GM12878 (cell line): ENCODE data around the gene SORBS2. TPM values are rescaled to one million over a fixed set of nuclear protein-coding genes. Genes with fewer than 3 reads are reported as not detected.

Experiments
- ATAC-seq: fragments of 200-7000 bp; cut with Tn5 transposase; 3 replicates; pipeline ENCODE4 v1.9.1; 2020; ENCODE audit warnings: mild to moderate bottlenecking, moderate library complexity
- BruUV-seq: library from RNA; stranded (reverse); fragments of 400-500 nt; replicated peaks from 2 replicates; lab custom pipeline; 2021; lab: Mats Ljungman, UMichigan
- CTCF ChIA-PET: fragments of 300-600 bp; sonication (Branson Sonifier 250); formaldehyde crosslinking; extraction: SDS; loops from one replicate; lab custom pipeline; 2021; ENCODE audit warnings: inconsistent platforms; lab: Yijun Ruan, JAX
- POLR2A ChIA-PET: fragments of 350-600 bp; formaldehyde crosslinking; extraction: SDS; loops from one replicate; lab custom pipeline; 2021; ENCODE audit warnings: inconsistent platforms; lab: Charles Lee
- RAD21 ChIA-PET: fragments of 300-600 bp; sonication (Branson Sonifier 250); formaldehyde crosslinking; loops from one replicate; lab custom pipeline; 2023; ENCODE audit warnings: antibody characterized with exemption; ENCODE audit not compliant: unreplicated experiment; lab: Charles Lee
- SMC1A ChIA-PET: fragments of 300-600 bp; sonication (Branson Sonifier 250); formaldehyde crosslinking; loops from one replicate; lab custom pipeline; 2023; ENCODE audit not compliant: unreplicated experiment, uncharacterized antibody; lab: Charles Lee
- DNase-seq: peaks from one replicate; pipeline ENCODE4 v3.0.0-alpha.2; 2011; ENCODE audit warnings: low read depth, low spot score
- FAIRE-seq: peaks from 3 replicates; lab custom pipeline; 2011; peaks lifted over from hg19 to GRCh38; lab: Jason Lieb, UNC
- H2AFZ ChIP-seq: 2 replicates; pipeline ENCODE4 v1.6.0; 2011; ENCODE audit warnings: low read depth, low read length, control low read depth; ENCODE audit not compliant: control insufficient read depth
- H3K27ac ChIP-seq: 2 replicates; pipeline ENCODE4 v1.5.1; 2011; ENCODE audit warnings: control low read depth; ENCODE audit not compliant: control insufficient read depth, insufficient read depth
- H3K27me3 ChIP-seq, 2 experiments: replicated peaks in 1 of 2; 2 replicates each; pipeline versions ENCODE4 v1.6.0 to v1.6.1; 2011; ENCODE audit warnings: low read length in 1 of 2; ENCODE audit not compliant: control insufficient read depth in 2 of 2, insufficient read depth in 2 of 2
- H3K36me3 ChIP-seq, 2 experiments: 2 replicates each; pipeline ENCODE4 v1.5.1; 2011; ENCODE audit warnings: low read length in 1 of 2; ENCODE audit not compliant: control insufficient read depth in 2 of 2, insufficient read depth in 2 of 2
- H3K4me1 ChIP-seq: 2 replicates; pipeline ENCODE4 v1.6.1; 2011; ENCODE audit warnings: mild to moderate bottlenecking, low read length, moderate library complexity, mixed read lengths; ENCODE audit not compliant: control insufficient read depth, insufficient read depth
- H3K4me2 ChIP-seq: 2 replicates; pipeline ENCODE4 v1.6.0; 2011; ENCODE audit warnings: control low read depth; ENCODE audit not compliant: control insufficient read depth, insufficient read depth
- H3K4me3 ChIP-seq: fragments of 200-600 bp; sonication (generic); 2 replicates; pipeline ENCODE4 v1.5.1; 2016
- H3K79me2 ChIP-seq: 2 replicates; pipeline ENCODE4 v1.6.0; 2011; ENCODE audit warnings: low read length; ENCODE audit not compliant: control insufficient read depth, insufficient read depth
- H3K9ac ChIP-seq: 2 replicates; pipeline ENCODE4 v1.8.0; 2011; ENCODE audit warnings: low read length, control low read depth, mixed read lengths; ENCODE audit not compliant: control insufficient read depth, insufficient read depth
- H3K9me3 ChIP-seq: replicated peaks from 3 replicates; pipeline ENCODE4 v1.5.1; 2011; ENCODE audit warnings: mild to moderate bottlenecking, low read length; ENCODE audit not compliant: control insufficient read depth, insufficient read depth
- H4K20me1 ChIP-seq: 2 replicates; pipeline ENCODE4 v1.6.0; 2011; ENCODE audit not compliant: control insufficient read depth, insufficient read depth
- CHD2 ChIP-seq: IDR thresholded peaks from 2 replicates; pipeline ENCODE4 v1.6.1; 2011; ENCODE audit warnings: low read depth, low read length, improper control_type of control experiment, borderline replicate concordance
- CHD4 ChIP-seq: fragments of 200-600 bp; sonication (generic); IDR thresholded peaks from 2 replicates; pipeline ENCODE4 v1.6.1; 2016; ENCODE audit warnings: mild to moderate bottlenecking
- FOXM1 ChIP-seq: IDR thresholded peaks from 2 replicates; pipeline ENCODE4 v1.6.1; 2012; ENCODE audit warnings: low read depth, mild to moderate bottlenecking, inconsistent platforms, low read length, moderate library complexity
- MAX ChIP-seq: IDR thresholded peaks from 2 replicates; pipeline ENCODE4 v1.6.1; 2012; ENCODE audit warnings: low read depth, low read length, improper control_type of control experiment
- MYB ChIP-seq: fragments of 150-350 bp; IDR thresholded peaks from 2 replicates; pipeline ENCODE4 v1.6.1; 2014; ENCODE audit warnings: mild to moderate bottlenecking, low read depth, low read length, borderline replicate concordance
- NR2F1 ChIP-seq: fragments of 450-650 bp; conservative IDR thresholded peaks from 2 replicates; pipeline ENCODE4 v1.6.1; 2017; ENCODE audit warnings: mild to moderate bottlenecking
- SUZ12 ChIP-seq: fragments of 200-600 bp; sonication (generic); IDR thresholded peaks from one replicate; pipeline ENCODE4 v1.6.1; 2018; ENCODE audit warnings: antibody characterized with exemption, mild to moderate bottlenecking; ENCODE audit not compliant: unreplicated experiment
- ZNF384 ChIP-seq: IDR thresholded peaks from 2 replicates; pipeline ENCODE4 v1.6.1; 2012; ENCODE audit warnings: low read depth, mild to moderate bottlenecking, low read length, improper control_type of control experiment, borderline replicate concordance
- WGBS: methylation state at CpG from one replicate; pipeline ENCODE4 v1.1.6; 2016; ENCODE audit warnings: low lambda C conversion rate; ENCODE audit not compliant: insufficient replicate concordance, insufficient coverage; ENCODE audit errors: missing lambda C conversion rate; 5-methylcytosine and 5-hydroxymethylcytosine counted together
- in situ Hi-C: fragments of 300-500 bp; cut with MboI; formaldehyde crosslinking; loops from 9 replicates; pipeline ENCODE4 v1.14.3; 2018; ENCODE audit warnings: mixed read lengths
- intact Hi-C: fragments of 100-400 bp; cut with micrococcal nuclease; formaldehyde crosslinking; loops from one replicate; pipeline ENCODE4 v1.14.2; 2022; ENCODE audit not compliant: unreplicated experiment
- polyA plus RNA-seq, 11 experiments: library from polyadenylated mRNA; depleted of rRNA in 4 of 11; unstranded in 6 of 11; stranded (reverse) in 5 of 11; fragments of >200 nt; fragmentation: Nextera tagmentation in 4 of 11; fragmentation: Illumina TruSeq in 1 of 11; extraction: Ambion mirVana in 4 of 11; extraction: Trizol in 1 of 11; gene quantifications; 1 replicate in 1 of 11; 2 replicates in 10 of 11; pipeline versions ENCODE4 v1.2.1 to v1.2.3, GENCODE V29; 2011 to 2016; ENCODE audit warnings: inconsistent platforms in 2 of 11, missing spikeins in 2 of 11, low read depth in 1 of 11
- total RNA-seq, 4 experiments: library from RNA; depleted of rRNA in 3 of 4; stranded (reverse); fragments of >200 nt in 3 of 4; fragmentation: Illumina TruSeq in 1 of 4; extraction: Trizol in 1 of 4; gene quantifications; 2 replicates each; pipeline versions ENCODE4 v1.2.1 to v1.2.3, GENCODE V29; 2013 to 2021

Gene SORBS2
- total and polyA plus RNA-seq, 10 of the 15 experiments (the other 5 are each of a cell fraction or from before 2014, with no cell fraction given) = 0.06 to 3.0 (median 0.79) TPM

- no peaks in the 10 kb centered on the region for H3K79me2 ChIP-seq
- intact Hi-C loops (no loop called here), in situ Hi-C loops (no loop called here)
- no peaks in the 10 kb centered on the region for H3K4me1 ChIP-seq
- no peaks in the 10 kb centered on the region for H3K27me3 ChIP-seq
- BruUV-seq = no TSS peak
- ATAC-seq = no peak
- H3K4me3 ChIP-seq = no peak overlapping the region
- SMC1A ChIA-PET = interaction anchor here (0.9 to 1.2 kb wide), 2 partner anchors 10 to 18 kb away, joined by 3 read pairs; partner anchors contain the start of gene SORBS2
- FAIRE-seq = no peak
- no peak for TF ChIP-seq CHD4
- TF ChIP-seq FOXM1 = no peak
- no peak for TF ChIP-seq MYB
- TF ChIP-seq ZNF384 = no peak
- TF ChIP-seq NR2F1 = no peak
- no peak for TF ChIP-seq SUZ12
- TF ChIP-seq MAX = no peak
- TF ChIP-seq CHD2 = no peak
- H3K36me3 ChIP-seq = no peaks in the 10 kb centered on the region
- DNase-seq = no peak
- CTCF ChIA-PET = interaction anchor here (0.7 kb wide), 1 partner anchor 207 kb away, joined by 3 read pairs; no protein-coding TSS in a partner anchor
- no peak overlapping the region for H3K9ac ChIP-seq
- 54% methylated on average over 4 of the region's 4 CpGs for whole genome bisulfite sequencing
- H3K9me3 ChIP-seq = no peaks in the 10 kb centered on the region; the same call in 2 of the 3 replicates
- H3K4me2 ChIP-seq = no peak overlapping the region
- POLR2A ChIA-PET = no interaction called here
- RAD21 ChIA-PET = no interaction called here
- no peaks in the 10 kb centered on the region for H4K20me1 ChIP-seq
- no peak overlapping the region for H2AFZ ChIP-seq
- no peak overlapping the region for H3K27ac ChIP-seq
These were observed 18.4 kb upstream of the SORBS2 start for GRCh38 chr4:185830263-185830994.
